SK-N-SH (cell line): ENCODE results near the gene GASK1A. TPM values are rescaled to one million over a fixed set of nuclear protein-coding genes. Genes with fewer than 3 reads are reported as not detected.

Source experiments
- CTCF ChIA-PET: fragments of 300-600, 350-600 bp; formaldehyde crosslinking; extraction: SDS; loops from one replicate; lab custom pipeline; 2021; lab: Yijun Ruan, JAX
- POLR2A ChIA-PET: fragments of 350-600 bp; sonication (Branson Sonifier 250); formaldehyde crosslinking; extraction: SDS; loops from one replicate; lab custom pipeline; 2020; ENCODE audit warnings: antibody characterized with exemption, inconsistent platforms; lab: Yijun Ruan, JAX
- DNase-seq: peaks from one replicate; pipeline ENCODE4 v3.0.0; 2012
- H2AFZ ChIP-seq: fragments of 200-600 bp; sonication (generic); 2 replicates; pipeline ENCODE4 v1.8.1; 2016; ENCODE audit warnings: antibody characterized with exemption, mild to moderate bottlenecking, low read depth
- H3F3A ChIP-seq: fragments of 200-600 bp; sonication (generic); replicated peaks from 2 replicates; pipeline ENCODE3; 2016; ENCODE audit warnings: antibody characterized with exemption, mild to moderate bottlenecking; ENCODE audit not compliant: insufficient read depth
- H3K27ac ChIP-seq, 2 experiments: fragments of 200-500 bp in 1 of 2; fragments of 200-600 bp in 1 of 2; sonication (Bioruptor generic) in 1 of 2; sonication (generic), shearing (Covaris generic) in 1 of 2; 2 replicates each; pipeline versions ENCODE4 v1.5.1 to v1.6.1; 2014 to 2016; ENCODE audit warnings: low read depth in 2 of 2, inconsistent platforms in 1 of 2, low read length in 1 of 2, mild to moderate bottlenecking in 1 of 2, mixed read lengths in 1 of 2
- H3K27me3 ChIP-seq: fragments of 200-600 bp; sonication (generic), shearing (Covaris generic); 2 replicates; pipeline ENCODE4 v1.6.1; 2016; ENCODE audit warnings: mixed run types; ENCODE audit not compliant: insufficient read depth
- H3K36me3 ChIP-seq, 2 experiments: fragments of 200-500 bp in 1 of 2; fragments of 200-600 bp in 1 of 2; sonication (Bioruptor generic) in 1 of 2; sonication (generic) in 1 of 2; replicated peaks in 1 of 2; 2 replicates each; pipeline versions ENCODE3 to v1.5.1; 2014 to 2016; ENCODE audit warnings: low read length in 1 of 2, mild to moderate bottlenecking in 1 of 2; ENCODE audit not compliant: insufficient read depth in 2 of 2, control insufficient read depth in 1 of 2
- H3K4me1 ChIP-seq, 2 experiments: fragments of 200-500 bp in 1 of 2; fragments of 200-600 bp in 1 of 2; sonication (Bioruptor generic) in 1 of 2; sonication (generic), shearing (Covaris generic) in 1 of 2; 2 replicates each; pipeline versions ENCODE4 v1.5.1 to v1.6.1; 2014 to 2016; ENCODE audit warnings: low read depth in 1 of 2, low read length in 1 of 2, mixed run types in 1 of 2; ENCODE audit not compliant: insufficient read depth in 2 of 2, control insufficient read depth in 1 of 2
- H3K4me2 ChIP-seq: fragments of 200-600 bp; sonication (generic), shearing (Covaris generic); 2 replicates; pipeline ENCODE4 v1.6.1; 2017; ENCODE audit warnings: mixed run types
- H3K4me3 ChIP-seq, 2 experiments: fragments of 200-500 bp in 1 of 2; fragments of 200-600 bp in 1 of 2; sonication (Bioruptor generic) in 1 of 2; sonication (generic), shearing (Covaris generic) in 1 of 2; 2 replicates each; pipeline versions ENCODE4 v1.5.1 to v1.8.1; 2014 to 2016; ENCODE audit warnings: low read depth in 2 of 2, inconsistent platforms in 1 of 2, low read length in 1 of 2, mild to moderate bottlenecking in 1 of 2, mixed read lengths in 1 of 2, moderate library complexity in 1 of 2
- H3K79me2 ChIP-seq: fragments of 200-600 bp; sonication (generic); 2 replicates; pipeline ENCODE4 v1.8.1; 2017; ENCODE audit warnings: mild to moderate bottlenecking; ENCODE audit not compliant: insufficient read depth
- H3K9ac ChIP-seq: fragments of 200-600 bp; sonication (generic); 2 replicates; pipeline ENCODE4 v1.6.1; 2017; ENCODE audit warnings: mixed run types
- H3K9me2 ChIP-seq: fragments of 200-600 bp; sonication (generic); 2 replicates; pipeline ENCODE4 v1.6.1; 2017; ENCODE audit warnings: mixed run types
- H3K9me3 ChIP-seq: fragments of 200-600 bp; sonication (generic); 2 replicates; pipeline ENCODE4 v1.6.1; 2017; ENCODE audit warnings: mixed run types, mild to moderate bottlenecking, moderate library complexity
- H4K20me1 ChIP-seq: fragments of 200-600 bp; sonication (generic); 2 replicates; pipeline ENCODE4 v1.6.1; 2017; ENCODE audit warnings: mild to moderate bottlenecking, mixed run types; ENCODE audit not compliant: insufficient read depth
- CHD2 ChIP-seq: fragments of 150-350 bp; IDR thresholded peaks from 2 replicates; pipeline ENCODE4 v1.6.1; 2018; ENCODE audit warnings: low read length; ENCODE audit not compliant: partially characterized antibody
- ELF1 ChIP-seq: IDR thresholded peaks from 2 replicates; pipeline ENCODE4 v1.4.0; 2012
- EZH2phosphoT487 ChIP-seq: fragments of 200-600 bp; sonication (generic); IDR thresholded peaks from 2 replicates; pipeline ENCODE4 v1.6.1; 2017; ENCODE audit warnings: low read depth, mixed run types, mild to moderate bottlenecking, antibody characterized with exemption, moderate library complexity, borderline replicate concordance
- FOXJ3 ChIP-seq: sonication (generic); formaldehyde crosslinking; IDR thresholded peaks from 2 replicates; pipeline ENCODE4 v1.5.1; 2020; ENCODE audit warnings: mild to moderate bottlenecking, missing genetic modification reagents
- GATA2 ChIP-seq: sonication (generic); formaldehyde crosslinking; IDR thresholded peaks from 2 replicates; pipeline ENCODE4 v1.5.0; 2020; ENCODE audit warnings: mild to moderate bottlenecking, missing genetic modification reagents
- MXI1 ChIP-seq: IDR thresholded peaks from 2 replicates; pipeline ENCODE4 v1.6.1; 2012; ENCODE audit warnings: mild to moderate bottlenecking, low read depth, low read length, improper control_type of control experiment
- NFIC ChIP-seq: IDR thresholded peaks from 2 replicates; pipeline ENCODE4 v1.4.0; 2012; ENCODE audit warnings: borderline replicate concordance
- POLR2AphosphoS5 ChIP-seq: IDR thresholded peaks from 2 replicates; pipeline ENCODE4 v1.6.1; 2012; ENCODE audit warnings: low read depth, low read length
- RAD21 ChIP-seq: IDR thresholded peaks from 2 replicates; pipeline ENCODE4 v1.6.1; 2012; ENCODE audit warnings: mild to moderate bottlenecking, low read length
- RCOR1 ChIP-seq: fragments of 150-350 bp; IDR thresholded peaks from 2 replicates; pipeline ENCODE4 v1.6.1; 2017; ENCODE audit warnings: antibody characterized with exemption, low read length
- SMC3 ChIP-seq: IDR thresholded peaks from 2 replicates; pipeline ENCODE4 v1.6.1; 2012; ENCODE audit warnings: low read depth, low read length, improper control_type of control experiment
- TEAD4 ChIP-seq: IDR thresholded peaks from 2 replicates; pipeline ENCODE4 v1.4.0; 2012; ENCODE audit warnings: mild to moderate bottlenecking, borderline replicate concordance; ENCODE audit not compliant: insufficient read depth
- WGBS: methylation state at CpG from one replicate; pipeline ENCODE4 v1.1.6; 2017; ENCODE audit warnings: low lambda C conversion rate; 5-methylcytosine and 5-hydroxymethylcytosine counted together
- polyA plus RNA-seq, 3 experiments: library from polyadenylated mRNA; depleted of rRNA; stranded (reverse); fragments of >200 nt; gene quantifications; 2 replicates each; pipeline ENCODE4 v1.2.3, GENCODE V29; 2012
- TF ChIP-seq, protein P1 (sequence below): fragments of 150-350 bp; IDR thresholded peaks from 2 replicates; pipeline ENCODE4 v1.6.1; 2016; ENCODE audit warnings: mild to moderate bottlenecking, low read depth, low read length
- TF ChIP-seq, protein P2 (sequence below): IDR thresholded peaks from 2 replicates; pipeline ENCODE4 v1.6.1; 2012; ENCODE audit warnings: mild to moderate bottlenecking, low read depth, low read length, moderate library complexity

GASK1A gene
- polyA plus RNA-seq, 1 of the 3 experiments (the other 2 are of a cell fraction), result not detected

DNA sequence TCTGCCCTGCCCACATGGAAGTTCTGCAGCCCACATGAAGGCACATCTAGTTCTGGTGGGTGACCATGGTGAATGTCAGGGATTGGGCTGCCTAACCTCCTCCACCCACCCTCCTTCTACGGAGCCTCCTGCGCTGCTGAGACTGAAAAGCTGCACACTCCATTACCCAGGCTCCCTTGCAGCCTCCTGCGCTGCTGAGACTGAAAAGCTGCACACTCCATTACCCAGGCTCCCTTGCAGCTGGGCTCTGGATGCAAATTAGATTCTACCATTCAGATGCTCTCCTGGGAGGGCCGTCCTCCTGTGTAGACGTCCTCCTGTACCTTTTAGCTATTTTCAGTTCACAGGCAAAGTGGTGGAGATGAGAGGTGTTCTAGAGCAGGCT lies 94.7 kb downstream of the GASK1A start:
- ChIA-PET POLR2A (no interaction called here), CTCF (no interaction called here)
- Histone ChIP-seq H3K9ac (no peak overlapping the region), H3K27me3 (no peaks in the 10 kb centered on the region), H3F3A (no peaks in the 10 kb centered on the region), H3K36me3 (no peaks in the 10 kb centered on the region), H3K27ac (no peak overlapping the region), H4K20me1 (no peaks in the 10 kb centered on the region), H2AFZ (no peak overlapping the region), H3K4me2 (no peak overlapping the region), H3K9me3 (no peaks in the 10 kb centered on the region), H3K4me1 (peaks cover 0 to 16% of the 10 kb centered on the region in 2 experiments; a peak in 1 of 4 replicates), H3K9me2 (no peaks in the 10 kb centered on the region), H3K79me2 (no peaks in the 10 kb centered on the region), H3K4me3 (no peak overlapping the region)
- no peak for DNase-seq
- TF ChIP-seq MXI1 (no peak), FOXJ3 (CRISPR knock-in tag) (no peak), RAD21 (no peak), GATA2 (CRISPR knock-in tag) (no peak), TEAD4 (no peak)
- 35% methylated on average over 2 of the region's 5 CpGs for WGBS

DNA sequence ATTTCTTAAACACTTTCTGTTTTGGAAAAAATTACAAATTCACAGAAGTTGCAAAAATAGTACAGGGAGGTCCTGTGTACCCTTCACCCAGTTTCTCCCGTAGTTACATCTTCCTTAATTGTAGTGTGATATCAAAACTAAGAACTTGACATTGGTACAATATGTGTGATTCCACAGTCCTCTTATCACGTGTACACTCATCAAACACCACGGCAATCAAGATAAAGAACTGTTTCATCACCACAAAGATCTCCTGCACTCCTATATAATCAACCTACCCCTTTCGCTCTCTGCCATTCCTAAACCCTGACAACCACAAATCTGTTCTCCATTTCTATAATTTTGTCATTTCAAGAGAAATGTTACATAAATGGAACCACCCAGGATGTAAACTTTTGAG lies 95.4 kb downstream of the GASK1A start:
- H2AFZ ChIP-seq, result no peak overlapping the region
- no peak for DNase-seq
- H3K79me2 ChIP-seq, result no peaks in the 10 kb centered on the region
- peaks cover 0 to 16% of the 10 kb centered on the region in 2 experiments; a peak in 1 of 4 replicates for H3K4me1 ChIP-seq
- H3K9me2 ChIP-seq, result no peaks in the 10 kb centered on the region
- no peaks in the 10 kb centered on the region for H3F3A ChIP-seq
- ChIA-PET POLR2A (no interaction called here), CTCF (no interaction called here)
- no peaks in the 10 kb centered on the region for H4K20me1 ChIP-seq
- no peak overlapping the region for H3K9ac ChIP-seq
- TF ChIP-seq NFIC, result no peak
- TF ChIP-seq ELF1, result no peak
- TF ChIP-seq POLR2AphosphoS5, result no peak
- TF ChIP-seq SMC3, result no peak
- TF ChIP-seq GATA2 (CRISPR knock-in tag), result no peak
- TF ChIP-seq FOXJ3 (CRISPR knock-in tag), result no peak
- TF ChIP-seq, protein P1, sequence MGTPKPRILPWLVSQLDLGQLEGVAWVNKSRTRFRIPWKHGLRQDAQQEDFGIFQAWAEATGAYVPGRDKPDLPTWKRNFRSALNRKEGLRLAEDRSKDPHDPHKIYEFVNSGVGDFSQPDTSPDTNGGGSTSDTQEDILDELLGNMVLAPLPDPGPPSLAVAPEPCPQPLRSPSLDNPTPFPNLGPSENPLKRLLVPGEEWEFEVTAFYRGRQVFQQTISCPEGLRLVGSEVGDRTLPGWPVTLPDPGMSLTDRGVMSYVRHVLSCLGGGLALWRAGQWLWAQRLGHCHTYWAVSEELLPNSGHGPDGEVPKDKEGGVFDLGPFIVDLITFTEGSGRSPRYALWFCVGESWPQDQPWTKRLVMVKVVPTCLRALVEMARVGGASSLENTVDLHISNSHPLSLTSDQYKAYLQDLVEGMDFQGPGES, result no peak
- no peak for TF ChIP-seq CHD2
- TF ChIP-seq EZH2phosphoT487, result no peak
- TF ChIP-seq TEAD4, result no peak
- TF ChIP-seq, protein P2, sequence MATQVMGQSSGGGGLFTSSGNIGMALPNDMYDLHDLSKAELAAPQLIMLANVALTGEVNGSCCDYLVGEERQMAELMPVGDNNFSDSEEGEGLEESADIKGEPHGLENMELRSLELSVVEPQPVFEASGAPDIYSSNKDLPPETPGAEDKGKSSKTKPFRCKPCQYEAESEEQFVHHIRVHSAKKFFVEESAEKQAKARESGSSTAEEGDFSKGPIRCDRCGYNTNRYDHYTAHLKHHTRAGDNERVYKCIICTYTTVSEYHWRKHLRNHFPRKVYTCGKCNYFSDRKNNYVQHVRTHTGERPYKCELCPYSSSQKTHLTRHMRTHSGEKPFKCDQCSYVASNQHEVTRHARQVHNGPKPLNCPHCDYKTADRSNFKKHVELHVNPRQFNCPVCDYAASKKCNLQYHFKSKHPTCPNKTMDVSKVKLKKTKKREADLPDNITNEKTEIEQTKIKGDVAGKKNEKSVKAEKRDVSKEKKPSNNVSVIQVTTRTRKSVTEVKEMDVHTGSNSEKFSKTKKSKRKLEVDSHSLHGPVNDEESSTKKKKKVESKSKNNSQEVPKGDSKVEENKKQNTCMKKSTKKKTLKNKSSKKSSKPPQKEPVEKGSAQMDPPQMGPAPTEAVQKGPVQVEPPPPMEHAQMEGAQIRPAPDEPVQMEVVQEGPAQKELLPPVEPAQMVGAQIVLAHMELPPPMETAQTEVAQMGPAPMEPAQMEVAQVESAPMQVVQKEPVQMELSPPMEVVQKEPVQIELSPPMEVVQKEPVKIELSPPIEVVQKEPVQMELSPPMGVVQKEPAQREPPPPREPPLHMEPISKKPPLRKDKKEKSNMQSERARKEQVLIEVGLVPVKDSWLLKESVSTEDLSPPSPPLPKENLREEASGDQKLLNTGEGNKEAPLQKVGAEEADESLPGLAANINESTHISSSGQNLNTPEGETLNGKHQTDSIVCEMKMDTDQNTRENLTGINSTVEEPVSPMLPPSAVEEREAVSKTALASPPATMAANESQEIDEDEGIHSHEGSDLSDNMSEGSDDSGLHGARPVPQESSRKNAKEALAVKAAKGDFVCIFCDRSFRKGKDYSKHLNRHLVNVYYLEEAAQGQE, result no peak
- TF ChIP-seq RCOR1, result no peak
- H3K4me2 ChIP-seq, result no peak overlapping the region
- no peak overlapping the region for H3K4me3 ChIP-seq
- H3K9me3 ChIP-seq, result no peaks in the 10 kb centered on the region
- H3K27me3 ChIP-seq, result no peaks in the 10 kb centered on the region
- WGBS, result 67% methylated on average over 4 of the region's 4 CpGs
- H3K27ac ChIP-seq, result no peak overlapping the region
- no peaks in the 10 kb centered on the region for H3K36me3 ChIP-seq
